Memory B cell (primary cell): Measurements from ENCODE around the gene DCAF6.
"Not testable (repeated sequence)": the region's sequence is repeated elsewhere in the genome, so short reads cannot be mapped to it uniquely, and the experiment has no call there.

Experiments
- ATAC-seq: fragments of 150-1000 bp; cut with Tn5 transposase; 2 replicates; pipeline ENCODE4 v1.10.0; 2021; ENCODE audit warnings: low read depth, mild to moderate bottlenecking, moderate library complexity
- DNase-seq, 2 donors: peaks; one replicate each; pipeline ENCODE4 v3.0.0; 2022; ENCODE audit warnings: low spot score in 2 of 2
- H3K27ac Mint-ChIP-seq: one replicate; pipeline ENCODE4 v1.8.0; 2022; ENCODE audit warnings: mild to moderate bottlenecking, moderate library complexity, mixed read lengths
- H3K27me3 Mint-ChIP-seq: one replicate; pipeline ENCODE4 v1.8.0; 2022; ENCODE audit warnings: mixed read lengths
- H3K36me3 Mint-ChIP-seq: one replicate; pipeline ENCODE4 v1.8.0; 2022; ENCODE audit warnings: mild to moderate bottlenecking, mixed read lengths
- H3K4me1 Mint-ChIP-seq: one replicate; pipeline ENCODE4 v1.8.0; 2022; ENCODE audit warnings: mixed read lengths
- H3K4me3 Mint-ChIP-seq: one replicate; pipeline ENCODE4 v1.8.0; 2022; ENCODE audit warnings: mild to moderate bottlenecking, moderate library complexity, mixed read lengths
- H3K9me3 Mint-ChIP-seq: one replicate; pipeline ENCODE4 v1.8.0; 2022; ENCODE audit warnings: mixed read lengths

Gene DCAF6, protein sequence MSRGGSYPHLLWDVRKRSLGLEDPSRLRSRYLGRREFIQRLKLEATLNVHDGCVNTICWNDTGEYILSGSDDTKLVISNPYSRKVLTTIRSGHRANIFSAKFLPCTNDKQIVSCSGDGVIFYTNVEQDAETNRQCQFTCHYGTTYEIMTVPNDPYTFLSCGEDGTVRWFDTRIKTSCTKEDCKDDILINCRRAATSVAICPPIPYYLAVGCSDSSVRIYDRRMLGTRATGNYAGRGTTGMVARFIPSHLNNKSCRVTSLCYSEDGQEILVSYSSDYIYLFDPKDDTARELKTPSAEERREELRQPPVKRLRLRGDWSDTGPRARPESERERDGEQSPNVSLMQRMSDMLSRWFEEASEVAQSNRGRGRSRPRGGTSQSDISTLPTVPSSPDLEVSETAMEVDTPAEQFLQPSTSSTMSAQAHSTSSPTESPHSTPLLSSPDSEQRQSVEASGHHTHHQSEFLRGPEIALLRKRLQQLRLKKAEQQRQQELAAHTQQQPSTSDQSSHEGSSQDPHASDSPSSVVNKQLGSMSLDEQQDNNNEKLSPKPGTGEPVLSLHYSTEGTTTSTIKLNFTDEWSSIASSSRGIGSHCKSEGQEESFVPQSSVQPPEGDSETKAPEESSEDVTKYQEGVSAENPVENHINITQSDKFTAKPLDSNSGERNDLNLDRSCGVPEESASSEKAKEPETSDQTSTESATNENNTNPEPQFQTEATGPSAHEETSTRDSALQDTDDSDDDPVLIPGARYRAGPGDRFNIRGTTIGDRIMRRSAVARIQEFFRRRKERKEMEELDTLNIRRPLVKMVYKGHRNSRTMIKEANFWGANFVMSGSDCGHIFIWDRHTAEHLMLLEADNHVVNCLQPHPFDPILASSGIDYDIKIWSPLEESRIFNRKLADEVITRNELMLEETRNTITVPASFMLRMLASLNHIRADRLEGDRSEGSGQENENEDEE

DNA sequence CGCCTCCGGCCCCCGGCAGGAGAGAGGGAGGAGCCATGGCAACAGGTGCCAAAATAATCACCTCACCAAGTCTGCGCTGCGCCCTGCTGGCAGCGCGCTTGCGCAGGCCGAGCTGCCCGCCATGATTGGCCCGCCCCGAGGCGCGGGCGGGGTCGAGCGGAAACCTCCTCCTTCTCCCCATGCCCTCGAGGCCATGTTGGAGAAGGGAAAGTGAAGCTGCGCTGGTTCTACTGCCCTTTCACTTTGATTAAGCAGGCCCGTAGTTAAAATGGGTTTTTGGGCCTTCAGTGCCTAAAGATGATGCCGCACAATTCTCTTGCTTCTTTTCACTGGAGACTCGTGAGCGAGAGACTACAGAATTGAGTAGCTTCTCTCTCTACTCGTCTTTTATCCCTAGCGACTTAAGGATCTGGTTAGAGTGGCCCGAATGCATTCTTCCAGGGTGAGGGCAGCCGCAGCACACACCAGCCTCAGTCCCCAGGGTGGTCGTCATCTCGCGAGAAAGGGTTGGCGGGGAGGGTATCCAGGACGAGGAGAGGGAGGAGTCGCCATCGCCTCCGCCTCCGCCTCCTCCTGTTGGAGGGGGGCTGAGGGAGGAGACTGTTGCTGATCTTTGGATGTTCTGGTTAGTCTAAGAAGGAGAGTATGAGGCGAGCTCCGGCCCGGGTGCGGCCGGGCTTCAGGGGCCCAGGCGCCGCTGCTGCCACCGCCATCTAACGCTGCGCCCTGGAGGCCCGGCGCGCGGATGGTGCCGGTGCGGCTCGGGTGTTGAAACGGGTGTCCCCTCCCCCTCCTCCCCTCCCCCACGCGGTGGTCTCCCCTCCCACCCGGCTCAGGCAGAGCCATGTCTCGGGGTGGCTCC, at the start of gene DCAF6:
TSS of gene DCAF6 (plus strand) at position 616 of the 862 bp plus-strand sequence. CDS start at position 845, 229 bp downstream.
- H3K27me3 Mint-ChIP-seq = no peaks in the 10 kb centered on the region
- ATAC-seq = peak; percentile 73
- H3K27ac Mint-ChIP-seq = peak within 1 kb of the TSS; percentile 94
- H3K4me1 Mint-ChIP-seq = peaks cover 19% of the 10 kb centered on the region
- H3K4me3 Mint-ChIP-seq = peak within 1 kb of the TSS; percentile 95
- no peaks in the 10 kb centered on the region for H3K9me3 Mint-ChIP-seq
- peak; percentile 94 to 96 for DNase-seq
- H3K36me3 Mint-ChIP-seq = no peaks in the 10 kb centered on the region

DNA sequence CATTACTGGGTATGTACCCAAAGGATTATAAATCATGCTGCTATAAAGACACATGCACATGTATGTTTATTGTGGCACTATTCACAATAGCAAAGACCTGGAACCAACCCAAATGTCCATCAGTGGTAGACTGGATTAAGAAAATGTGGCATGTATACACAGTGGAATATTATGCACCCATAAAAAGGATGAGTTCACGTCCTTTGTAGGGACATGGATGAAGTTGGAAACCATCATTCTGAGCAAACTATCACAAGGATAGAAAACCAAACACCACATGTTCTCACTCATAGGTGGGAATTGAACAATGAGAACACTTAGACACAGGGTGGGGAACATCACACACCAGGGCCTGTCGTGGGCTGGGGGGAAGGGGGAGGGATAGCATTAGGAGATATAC, 49.3 kb upstream of the DCAF6 start:
- H3K4me1 Mint-ChIP-seq, H3K27ac Mint-ChIP-seq, H3K27me3 Mint-ChIP-seq, H3K4me3 Mint-ChIP-seq, DNase-seq, ATAC-seq, H3K36me3 Mint-ChIP-seq, H3K9me3 Mint-ChIP-seq: not testable (repeated sequence)

DNA sequence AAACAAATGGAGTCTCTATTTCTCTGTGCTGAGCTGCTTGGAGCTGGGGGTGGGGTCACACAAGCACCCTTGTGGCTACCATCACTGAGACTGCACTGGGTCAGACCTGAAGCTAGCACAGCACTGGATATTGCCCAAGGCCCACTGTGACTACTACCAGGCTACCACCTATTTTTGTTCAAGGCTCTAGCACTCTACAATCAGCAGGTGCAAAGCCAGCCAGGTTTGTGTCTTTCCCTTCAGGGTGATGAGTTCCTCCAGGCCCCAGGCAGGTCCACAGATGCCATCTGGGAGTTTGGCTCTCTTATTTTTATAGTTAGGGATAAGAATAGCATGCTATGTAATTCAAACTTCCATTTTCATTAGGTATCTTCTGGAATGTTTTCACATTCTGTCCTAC, 46.1 kb upstream of the DCAF6 start:
- H3K9me3 Mint-ChIP-seq = peaks cover 1% of the 10 kb centered on the region
- peaks cover 4% of the 10 kb centered on the region for H3K4me1 Mint-ChIP-seq
- no peak overlapping the region for H3K4me3 Mint-ChIP-seq
- peaks cover 2% of the 10 kb centered on the region for H3K27me3 Mint-ChIP-seq
- H3K27ac Mint-ChIP-seq = no peak overlapping the region
- ATAC-seq (no peak), DNase-seq (no peak)
- H3K36me3 Mint-ChIP-seq = no peaks in the 10 kb centered on the region

DNA sequence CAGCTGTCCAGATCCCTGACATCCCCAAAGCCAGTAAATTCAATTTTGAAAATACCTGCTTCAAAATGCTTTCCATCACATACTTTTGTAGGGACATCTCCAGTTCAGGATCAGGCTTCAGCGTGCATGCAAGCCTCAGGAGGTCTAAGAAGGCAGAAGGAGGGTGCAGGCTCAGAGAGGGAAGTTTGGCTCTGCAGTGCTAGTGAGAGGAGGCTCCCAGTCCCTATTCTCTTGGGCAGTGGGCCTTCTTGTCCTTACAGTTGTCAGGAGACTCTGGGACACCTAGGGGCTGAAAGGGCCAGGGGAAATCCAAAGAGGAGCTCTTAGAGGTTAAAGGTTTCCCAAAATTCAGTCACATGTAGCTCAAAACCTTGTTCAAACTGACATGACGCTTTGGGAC, 42.7 kb upstream of the DCAF6 start:
- ATAC-seq = no peak
- Mint-ChIP-seq H3K27me3 (peaks cover 4% of the 10 kb centered on the region), H3K4me3 (no peak overlapping the region), H3K9me3 (no peaks in the 10 kb centered on the region), H3K36me3 (no peaks in the 10 kb centered on the region), H3K27ac (no peak overlapping the region), H3K4me1 (peaks cover 4% of the 10 kb centered on the region)
- DNase-seq = no peak

DNA sequence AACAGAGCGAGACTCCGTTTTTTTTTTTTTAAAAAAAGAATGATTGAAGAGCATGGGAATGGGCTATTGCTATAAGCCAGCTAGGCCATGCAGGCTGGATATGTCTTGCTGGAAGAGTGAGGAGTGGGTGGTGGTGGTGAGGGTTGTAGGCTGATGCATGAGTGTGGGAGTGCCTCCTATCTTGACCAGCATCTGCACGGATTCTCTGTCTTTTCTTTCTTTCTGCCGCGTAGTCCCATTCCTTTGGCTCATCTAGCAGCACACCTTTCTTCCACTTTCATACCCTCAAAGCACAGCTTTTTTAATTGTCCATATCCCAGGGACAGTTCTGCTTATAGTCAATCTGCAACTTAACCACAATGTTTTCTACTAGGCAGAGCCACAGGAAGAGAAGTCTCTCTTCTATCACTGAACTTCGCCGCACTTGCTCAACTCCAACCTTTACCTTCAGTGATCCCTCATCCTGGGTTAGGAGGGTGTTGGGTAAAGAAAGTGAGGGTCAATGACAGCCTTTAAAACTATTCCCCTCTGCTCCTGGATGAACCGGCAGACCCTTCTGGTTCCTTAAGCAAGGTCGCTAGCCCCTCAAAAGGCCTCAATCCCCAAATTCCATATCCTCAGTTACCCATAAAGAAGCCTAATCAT, 37.8 kb upstream of the DCAF6 start:
- Mint-ChIP-seq H3K4me1 (no peaks in the 10 kb centered on the region), H3K4me3 (no peak overlapping the region), H3K9me3 (no peaks in the 10 kb centered on the region), H3K27ac (no peak overlapping the region), H3K36me3 (no peaks in the 10 kb centered on the region), H3K27me3 (peaks cover 2% of the 10 kb centered on the region)
- no peak for ATAC-seq
- DNase-seq = no peak

DNA sequence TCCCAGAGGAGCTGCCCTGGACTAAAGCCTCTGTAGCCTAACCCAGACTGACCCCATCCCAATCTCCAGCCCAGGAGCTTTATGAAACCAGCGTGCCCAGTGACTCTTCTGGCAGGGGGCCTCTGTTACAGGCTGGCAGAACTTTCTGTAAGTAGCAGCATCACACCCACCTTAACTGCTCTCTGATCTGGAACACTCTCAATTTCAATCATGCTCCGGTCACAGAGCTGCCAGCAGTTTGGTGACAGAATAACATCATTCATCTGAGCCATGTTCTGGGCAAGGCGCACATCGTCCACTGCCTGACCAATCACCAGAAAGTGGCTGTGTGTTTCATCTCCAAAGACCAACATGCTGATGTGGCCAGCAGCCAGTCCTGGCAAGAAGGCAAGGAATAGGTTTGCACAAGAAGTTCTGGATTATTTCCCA, 37.2 kb upstream of the DCAF6 start:
- Mint-ChIP-seq H3K4me3 (no peak overlapping the region), H3K27me3 (peaks cover 2% of the 10 kb centered on the region), H3K36me3 (no peaks in the 10 kb centered on the region), H3K9me3 (no peaks in the 10 kb centered on the region), H3K27ac (no peak overlapping the region), H3K4me1 (no peaks in the 10 kb centered on the region)
- ATAC-seq (no peak), DNase-seq (no peak)

DNA sequence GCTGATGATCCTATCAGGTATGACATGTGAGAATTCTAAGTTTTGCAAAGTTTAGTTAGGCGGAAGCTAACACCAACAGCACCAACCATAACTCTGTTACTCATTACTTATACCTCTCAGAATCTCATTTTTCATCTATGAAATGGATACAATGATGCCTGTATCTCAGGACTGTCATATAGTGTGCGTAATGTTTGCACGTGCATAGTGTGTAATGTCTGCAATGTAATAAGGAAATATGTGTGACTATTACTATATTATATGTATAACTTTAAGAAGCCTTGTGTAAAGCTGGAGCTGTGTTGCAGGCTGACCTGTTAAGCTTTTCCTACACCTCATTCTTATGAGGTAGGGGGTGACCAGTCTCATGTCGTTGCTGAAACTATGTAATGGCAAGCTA, 35.6 kb upstream of the DCAF6 start:
- H3K4me3 Mint-ChIP-seq = no peak overlapping the region
- ATAC-seq = no peak
- no peaks in the 10 kb centered on the region for H3K4me1 Mint-ChIP-seq
- no peak for DNase-seq
- H3K36me3 Mint-ChIP-seq = no peaks in the 10 kb centered on the region
- H3K27me3 Mint-ChIP-seq = peaks cover 2% of the 10 kb centered on the region
- no peaks in the 10 kb centered on the region for H3K9me3 Mint-ChIP-seq
- no peak overlapping the region for H3K27ac Mint-ChIP-seq

DNA sequence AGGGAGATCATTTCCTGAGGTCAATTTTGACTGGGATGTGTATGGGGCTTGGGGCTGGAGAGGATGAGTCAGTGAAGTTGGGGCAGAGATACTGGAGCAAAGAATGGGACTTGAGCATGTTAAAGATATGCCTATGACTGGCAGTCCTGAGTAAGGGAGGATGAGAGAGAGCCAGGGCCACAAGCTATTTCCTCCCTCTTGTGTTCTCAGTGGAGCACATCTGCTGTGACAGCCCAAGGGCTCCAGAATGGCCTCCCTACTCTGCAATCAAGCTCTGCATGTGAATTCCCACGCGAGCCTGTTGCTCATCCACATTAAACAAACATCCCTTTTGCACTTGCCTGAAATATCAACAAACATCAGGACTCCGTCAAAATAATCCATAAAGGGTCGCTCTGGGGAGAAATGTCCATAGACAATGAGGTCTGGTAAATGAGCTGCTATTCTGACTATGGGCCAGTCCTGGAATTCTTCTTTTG, 31.8 kb upstream of the DCAF6 start:
- ATAC-seq = no peak
- DNase-seq = no peak

DNA sequence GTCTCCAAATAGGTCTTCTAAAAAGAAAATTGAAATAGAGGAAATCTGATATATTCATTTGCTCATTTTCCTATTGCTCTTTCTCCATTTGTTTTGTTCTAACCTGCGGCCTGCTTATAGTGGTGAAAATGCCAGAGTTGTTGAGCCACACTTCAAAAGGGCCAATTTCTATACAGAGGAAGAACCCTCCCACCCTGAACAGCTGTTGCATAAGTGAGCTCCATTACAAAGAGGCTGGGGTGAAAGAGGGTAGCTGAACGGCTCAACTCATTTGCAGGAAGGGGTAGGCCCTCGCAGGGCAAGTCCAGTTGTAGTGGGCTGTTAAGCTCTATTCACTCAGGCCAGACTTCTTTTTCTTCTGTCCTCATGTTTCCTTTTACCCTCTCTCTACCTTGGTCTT, 31.3 kb upstream of the DCAF6 start:
- no peak overlapping the region for H3K27ac Mint-ChIP-seq
- H3K4me1 Mint-ChIP-seq = no peaks in the 10 kb centered on the region
- ATAC-seq (no peak), DNase-seq (no peak)
- H3K27me3 Mint-ChIP-seq = peaks cover 4% of the 10 kb centered on the region
- peaks cover 8% of the 10 kb centered on the region for H3K9me3 Mint-ChIP-seq
- no peak overlapping the region for H3K4me3 Mint-ChIP-seq
- peaks cover 5% of the 10 kb centered on the region for H3K36me3 Mint-ChIP-seq

More for the DNA sequence above, 31.8 kb upstream of the DCAF6 start:
- Mint-ChIP-seq H3K36me3 (peaks cover 2% of the 10 kb centered on the region), H3K27ac (no peak overlapping the region), H3K27me3 (peaks cover 2% of the 10 kb centered on the region), H3K4me1 (no peaks in the 10 kb centered on the region), H3K9me3 (peaks cover 5% of the 10 kb centered on the region), H3K4me3 (no peak overlapping the region)

DNA sequence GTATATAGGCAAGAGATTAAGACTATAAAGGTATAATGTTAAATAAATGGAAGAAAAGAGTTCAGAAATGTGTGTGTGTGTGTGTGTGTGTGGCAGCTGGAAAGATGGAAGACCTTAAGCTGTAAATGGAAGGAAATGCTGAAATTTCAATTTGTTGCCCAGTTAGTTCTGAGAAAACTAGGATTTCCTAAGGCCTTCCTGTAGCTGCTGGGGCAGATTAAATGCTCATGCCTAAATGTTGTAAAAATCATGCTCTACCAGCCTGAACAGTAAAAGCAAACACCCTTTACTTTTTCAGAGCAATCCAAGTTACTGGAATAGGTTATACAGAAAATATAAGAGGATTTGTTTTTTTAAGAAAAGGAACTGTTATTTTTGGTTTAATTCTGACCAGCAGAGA, 30.8 kb upstream of the DCAF6 start:
- H3K4me3 Mint-ChIP-seq = no peak overlapping the region
- no peaks in the 10 kb centered on the region for H3K4me1 Mint-ChIP-seq
- DNase-seq (no peak), ATAC-seq (no peak)
- H3K27me3 Mint-ChIP-seq = peaks cover 6% of the 10 kb centered on the region
- peaks cover 5% of the 10 kb centered on the region for H3K36me3 Mint-ChIP-seq
- H3K27ac Mint-ChIP-seq = no peak overlapping the region
- peaks cover 10% of the 10 kb centered on the region for H3K9me3 Mint-ChIP-seq

DNA sequence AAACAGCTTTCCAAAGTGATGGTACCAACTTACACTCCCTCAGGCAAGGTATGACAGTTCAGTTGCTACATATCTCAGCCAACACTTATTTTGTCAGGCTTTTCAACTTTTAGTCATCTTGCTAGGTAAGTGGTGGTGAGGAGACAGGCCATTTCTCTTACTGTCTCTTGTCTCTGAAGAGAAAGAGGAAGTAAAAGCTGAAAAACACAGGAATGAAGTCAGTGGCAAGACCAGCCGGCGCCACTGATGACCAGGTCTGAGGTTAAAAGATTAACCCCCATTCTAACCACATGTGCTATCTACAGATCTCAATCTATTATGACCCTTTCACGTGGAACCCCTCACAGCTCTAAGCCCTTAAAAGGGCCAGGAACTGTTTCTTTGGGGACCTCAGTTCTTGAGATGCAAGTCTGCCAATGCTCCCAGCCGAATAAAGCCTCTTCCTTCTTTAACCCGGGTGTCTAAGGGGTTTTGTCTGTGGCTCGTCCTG, 26.7 kb upstream of the DCAF6 start:
- Mint-ChIP-seq H3K27ac (no peak overlapping the region), H3K9me3 (peaks cover 10% of the 10 kb centered on the region), H3K36me3 (peaks cover 10% of the 10 kb centered on the region), H3K4me3 (no peak overlapping the region), H3K27me3 (peaks cover 6% of the 10 kb centered on the region), H3K4me1 (no peaks in the 10 kb centered on the region)
- no peak for DNase-seq
- peak; percentile 24 for ATAC-seq

DNA sequence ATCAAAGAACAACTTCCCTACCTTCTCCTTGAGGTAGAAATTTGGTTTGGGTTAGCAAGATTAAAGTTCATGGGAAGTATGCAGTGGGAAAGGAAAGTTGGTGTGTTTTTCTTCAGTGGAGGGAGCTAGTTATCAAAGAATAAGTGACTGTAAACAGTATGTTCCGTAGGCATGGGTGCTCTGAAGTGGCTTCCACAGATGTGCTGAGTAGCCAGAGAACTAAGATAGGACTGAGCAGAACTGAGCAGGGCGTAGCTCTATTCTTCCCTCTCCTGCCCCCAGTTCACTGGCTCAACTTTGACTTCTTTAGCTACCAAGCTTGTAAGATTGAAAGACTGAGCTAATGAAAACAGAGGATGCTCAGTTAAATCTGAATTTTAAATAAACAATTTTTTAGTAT, 26.0 kb upstream of the DCAF6 start:
- DNase-seq (no peak), ATAC-seq (no peak)
- Mint-ChIP-seq H3K9me3 (peaks cover 10% of the 10 kb centered on the region), H3K36me3 (peaks cover 12% of the 10 kb centered on the region), H3K27me3 (peaks cover 6% of the 10 kb centered on the region), H3K4me1 (no peaks in the 10 kb centered on the region), H3K27ac (no peak overlapping the region), H3K4me3 (no peak overlapping the region)

DNA sequence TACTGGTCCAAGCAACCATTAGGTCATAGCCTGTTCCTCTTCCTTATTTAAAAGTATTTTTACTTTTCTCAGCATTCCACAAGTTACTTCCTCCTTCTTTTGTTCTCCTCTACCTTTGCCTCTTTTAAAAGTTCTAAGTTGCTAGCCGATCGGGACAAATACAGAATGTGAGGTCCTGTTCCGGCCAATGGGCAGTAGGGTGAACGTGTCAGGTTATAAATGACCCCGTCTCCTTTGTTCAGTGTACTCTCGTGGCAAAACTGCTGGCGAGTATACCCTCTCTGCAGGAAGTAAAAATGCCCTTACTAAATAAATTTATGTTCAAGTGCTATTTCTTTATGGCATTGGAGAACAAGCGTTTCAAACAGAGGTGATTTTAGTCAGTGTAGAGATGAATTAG, 25.1 kb upstream of the DCAF6 start:
- DNase-seq (no peak), ATAC-seq (no peak)
- Mint-ChIP-seq H3K9me3 (peaks cover 10% of the 10 kb centered on the region), H3K4me1 (no peaks in the 10 kb centered on the region), H3K27me3 (peaks cover 6% of the 10 kb centered on the region), H3K27ac (no peak overlapping the region), H3K36me3 (peaks cover 15% of the 10 kb centered on the region), H3K4me3 (no peak overlapping the region)
